Stomach (tissue), 9 donors: ENCODE results near the gene KCNK7. TPM values are rescaled to one million over a fixed set of nuclear protein-coding genes. Genes with fewer than 3 reads are reported as not detected.

Experiments
- DNase-seq, 2 donors: peaks; one replicate each; pipeline versions ENCODE4 v3.0.0 to v3.0.0-alpha.2; 2013 to 2019
- H3K27ac ChIP-seq, 5 donors: fragments of 200-600 bp in 4 of 5; sonication (generic) in 4 of 5; one replicate each; pipeline ENCODE4 v1.5.1; 2013 to 2019; ENCODE audit warnings: mild to moderate bottlenecking in 1 of 5, moderate library complexity in 1 of 5
- H3K27me3 ChIP-seq, 3 donors: fragments of 200-600 bp; sonication (generic); one replicate each; pipeline ENCODE4 v1.5.1; 2017 to 2019; ENCODE audit warnings: mixed run types in 1 of 3
- H3K36me3 ChIP-seq, 4 donors: fragments of 200-600 bp; sonication (generic); 1 replicate in 3 of 4; 2 replicates in 1 of 4; pipeline ENCODE4 v1.5.1; 2016 to 2019
- H3K4me1 ChIP-seq, 4 donors: fragments of 200-600 bp; sonication (generic); one replicate each; pipeline ENCODE4 v1.5.1; 2016 to 2019
- H3K4me3 ChIP-seq, 4 donors: fragments of 200-600 bp; sonication (generic) in 3 of 4; one replicate each; pipeline ENCODE4 v1.5.1; 2016 to 2019; ENCODE audit warnings: mild to moderate bottlenecking in 1 of 4
- H3K9me3 ChIP-seq, 4 donors: fragments of 200-600 bp; sonication (generic); one replicate each; pipeline ENCODE4 v1.5.1; 2016 to 2019
- EP300 ChIP-seq: sonication (generic); formaldehyde crosslinking; IDR thresholded peaks from one replicate; pipeline ENCODE4 v1.6.1; 2017; ENCODE audit warnings: antibody characterized with exemption
- POLR2A ChIP-seq, 4 donors: fragments of 450-650 bp; IDR thresholded peaks; one replicate each; pipeline ENCODE4 v1.6.1; 2016; ENCODE audit warnings: antibody characterized with exemption in 4 of 4, control low read depth in 2 of 4, mild to moderate bottlenecking in 1 of 4, moderate library complexity in 1 of 4
- POLR2AphosphoS5 ChIP-seq, 3 donors: sonication (generic); formaldehyde crosslinking; IDR thresholded peaks; one replicate each; pipeline ENCODE4 v1.6.1; 2016; ENCODE audit warnings: antibody characterized with exemption in 3 of 3
- WGBS, 5 donors: extraction: QIAGEN DNeasy Blood & Tissue Kit in 3 of 5; methylation state at CpG; one replicate each; pipeline versions ENCODE4 v1.1.5 to v1.1.7; 2013 to 2018; 5-methylcytosine and 5-hydroxymethylcytosine counted together
- intact Hi-C: fragments of 100-400 bp; cut with DNase I; formaldehyde crosslinking; loops from one replicate; pipeline ENCODE4 v1.15.1; 2023; ENCODE audit warnings: low total_unique reads
- polyA plus RNA-seq, 3 donors: library from polyadenylated mRNA; stranded (reverse); fragments of 200-250 nt; gene quantifications; one replicate each; pipeline ENCODE4 v1.2.3, GENCODE V29; 2013
- total RNA-seq, 5 donors: library from RNA; depleted of rRNA; stranded (reverse); fragments of >200 nt; gene quantifications; one replicate each; pipeline versions ENCODE4 v1.1.0 to v1.2.3, GENCODE V29; 2014 to 2016
- TF ChIP-seq, protein P1 (sequence below), 7 experiments: fragments of 450-650 bp in 4 of 7; fragments of 200-600 bp in 3 of 7; sonication (generic) in 3 of 7; IDR thresholded peaks; one replicate each; pipeline ENCODE4 v1.5.1; 2016 to 2019; ENCODE audit warnings: antibody characterized with exemption in 7 of 7, control low read depth in 2 of 7, mild to moderate bottlenecking in 1 of 7
- donor health status: healthy with polysubstance abuse.
- donor health status: Bipolar disorder and iron deficiency.
- donor health status: healthy.

The KCNK7 gene
- total and polyA plus RNA-seq, 8 donors: 0.58 to 5.8 (median 3.0) TPM; not detected in 4

DNA sequence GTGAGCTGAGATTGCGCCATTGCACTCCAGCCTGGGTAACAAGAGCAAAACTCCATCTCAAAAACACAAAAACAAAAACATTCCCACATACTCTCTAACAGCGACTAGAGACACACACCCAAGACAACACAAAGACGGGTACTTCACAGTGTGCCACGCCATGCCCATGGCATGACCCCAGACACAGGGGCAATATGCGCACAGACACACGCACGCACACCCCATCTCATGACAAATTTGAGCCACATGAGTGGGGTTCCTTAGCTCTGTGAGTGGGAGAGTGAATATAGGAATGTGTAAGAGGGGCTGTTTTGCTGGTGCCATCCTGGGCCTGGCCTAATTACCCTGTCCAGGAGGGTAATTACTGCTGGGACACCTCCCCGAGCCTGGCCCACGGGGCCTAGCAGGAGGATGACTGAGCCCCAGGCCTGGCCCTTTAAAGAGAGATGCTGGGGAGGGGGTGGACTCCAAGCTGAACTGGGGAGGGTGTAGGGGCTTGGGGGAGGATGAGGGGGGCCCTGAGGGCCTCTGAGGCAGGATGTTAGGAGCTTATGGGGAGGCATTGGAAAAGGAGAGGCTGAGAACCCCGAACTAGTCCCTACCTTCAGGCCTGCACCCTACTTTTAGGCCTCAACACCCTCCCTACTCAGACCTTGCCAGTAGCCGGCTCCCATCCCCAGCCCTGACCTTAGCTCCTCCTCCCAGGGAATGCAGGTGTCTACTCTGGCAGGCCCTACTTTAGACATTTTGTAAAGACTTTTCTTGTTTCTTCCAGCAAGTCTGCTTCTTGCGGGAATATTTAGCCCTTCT lies 38.9 kb downstream of the KCNK7 start:
- peaks cover 0 to 8% (median 0%) of the 10 kb centered on the region in 3 donors for H3K27me3 ChIP-seq
- DNase-seq: no peak
- 64 to 83% (median 78%) methylated on average over 7 to 12 of the region's 12 CpGs for WGBS, 5 donors
- H3K4me1 ChIP-seq: peaks cover 48 to 90% (median 80%) of the 10 kb centered on the region in 4 donors
- no peaks in the 10 kb centered on the region for H3K9me3 ChIP-seq
- H3K4me3 ChIP-seq: peak overlapping the region; percentile 64 to 73 (median 68)
- peaks cover 0 to 20% (median 13%) of the 10 kb centered on the region in 4 donors for H3K36me3 ChIP-seq
- peak overlapping the region; percentile 88 to 96 (median 94) for H3K27ac ChIP-seq
- intact Hi-C loops: no loop called here
- TF ChIP-seq POLR2AphosphoS5 (IDR thresholded peaks at IDR 0.05) (no peak), POLR2A (IDR thresholded peaks at IDR 0.05) (no peak), EP300 (no peak)
- TF ChIP-seq, protein P1, sequence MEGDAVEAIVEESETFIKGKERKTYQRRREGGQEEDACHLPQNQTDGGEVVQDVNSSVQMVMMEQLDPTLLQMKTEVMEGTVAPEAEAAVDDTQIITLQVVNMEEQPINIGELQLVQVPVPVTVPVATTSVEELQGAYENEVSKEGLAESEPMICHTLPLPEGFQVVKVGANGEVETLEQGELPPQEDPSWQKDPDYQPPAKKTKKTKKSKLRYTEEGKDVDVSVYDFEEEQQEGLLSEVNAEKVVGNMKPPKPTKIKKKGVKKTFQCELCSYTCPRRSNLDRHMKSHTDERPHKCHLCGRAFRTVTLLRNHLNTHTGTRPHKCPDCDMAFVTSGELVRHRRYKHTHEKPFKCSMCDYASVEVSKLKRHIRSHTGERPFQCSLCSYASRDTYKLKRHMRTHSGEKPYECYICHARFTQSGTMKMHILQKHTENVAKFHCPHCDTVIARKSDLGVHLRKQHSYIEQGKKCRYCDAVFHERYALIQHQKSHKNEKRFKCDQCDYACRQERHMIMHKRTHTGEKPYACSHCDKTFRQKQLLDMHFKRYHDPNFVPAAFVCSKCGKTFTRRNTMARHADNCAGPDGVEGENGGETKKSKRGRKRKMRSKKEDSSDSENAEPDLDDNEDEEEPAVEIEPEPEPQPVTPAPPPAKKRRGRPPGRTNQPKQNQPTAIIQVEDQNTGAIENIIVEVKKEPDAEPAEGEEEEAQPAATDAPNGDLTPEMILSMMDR (IDR thresholded peaks at IDR 0.05): no peak

DNA sequence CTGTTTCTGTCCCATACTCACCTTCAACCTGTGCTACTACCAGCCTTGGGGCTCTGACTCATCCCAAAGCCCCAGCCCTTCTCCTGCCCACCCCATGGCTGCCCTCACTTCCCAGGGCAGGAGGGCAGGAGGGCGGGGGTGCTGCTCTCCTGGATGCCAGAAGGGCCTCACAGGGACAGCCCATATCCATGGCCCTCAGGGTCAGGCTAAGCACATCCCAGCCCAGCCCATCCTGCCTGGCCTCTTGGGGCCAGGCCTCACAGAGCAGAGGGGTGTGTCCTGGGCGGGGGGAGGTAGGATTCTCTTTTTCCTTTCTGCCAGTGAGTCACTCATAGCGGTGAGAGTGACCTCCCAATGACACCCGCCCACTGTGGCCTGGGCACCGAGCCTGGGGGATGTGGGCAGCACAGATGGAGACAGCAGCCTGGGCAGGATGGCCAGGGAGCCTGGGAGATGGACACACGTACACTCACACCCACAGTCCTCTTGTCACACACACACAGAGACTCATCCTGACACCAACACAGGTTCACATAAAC lies 39.8 kb downstream of the KCNK7 start:
- Histone ChIP-seq H3K36me3 (peaks cover 0 to 29% (median 20%) of the 10 kb centered on the region in 4 donors), H3K27ac (peak overlapping the region in 4 of 5 donors; percentile 41 to 96 (median 94)), H3K27me3 (peaks cover 0 to 8% (median 0%) of the 10 kb centered on the region in 3 donors), H3K4me3 (no peak overlapping the region), H3K4me1 (peaks cover 48 to 93% (median 86%) of the 10 kb centered on the region in 4 donors), H3K9me3 (no peaks in the 10 kb centered on the region)
- WGBS, 5 donors: 27 to 61% (median 49%) methylated on average over 4 to 6 of the region's 6 CpGs
- TF ChIP-seq EP300: no peak
- no peak for TF ChIP-seq POLR2AphosphoS5 (IDR thresholded peaks at IDR 0.05)
- no peak for TF ChIP-seq POLR2A (IDR thresholded peaks at IDR 0.05)
- TF ChIP-seq, protein P1 (IDR thresholded peaks at IDR 0.05): no peak
- intact Hi-C loops: no loop called here
- DNase-seq: peak in 1 of 2 donors; percentile 48

GRCh38 chr11:65554842-65555430 lies 40.7 kb downstream of the KCNK7 start:
- peak overlapping the region in 3 of 5 donors; percentile 41 to 96 (median 94) for H3K27ac ChIP-seq
- peaks cover 0 to 34% (median 22%) of the 10 kb centered on the region in 4 donors for H3K36me3 ChIP-seq
- WGBS, 5 donors: 72 to 94% (median 87%) methylated on average over 4 of the region's 4 CpGs
- H3K4me1 ChIP-seq: peaks cover 42 to 87% (median 80%) of the 10 kb centered on the region in 4 donors
- H3K27me3 ChIP-seq: peaks cover 0 to 8% (median 0%) of the 10 kb centered on the region in 3 donors
- no peak for DNase-seq
- no peak overlapping the region for H3K4me3 ChIP-seq
- intact Hi-C loops: no loop called here
- TF ChIP-seq EP300 (no peak), POLR2AphosphoS5 (IDR thresholded peaks at IDR 0.05) (no peak), POLR2A (IDR thresholded peaks at IDR 0.05) (no peak)
- TF ChIP-seq, protein P1 (IDR thresholded peaks at IDR 0.05): no peak
- H3K9me3 ChIP-seq: no peaks in the 10 kb centered on the region
